Mucosa of descending colon (tissue), 3 donors: ENCODE measurements around the gene CDH15. TPM values are rescaled to one million over a fixed set of nuclear protein-coding genes. Genes with fewer than 3 reads are reported as not detected.
"Not testable (repeated sequence)": the region's sequence is repeated elsewhere in the genome, so short reads cannot be mapped to it uniquely, and the experiment has no call there.

Experiments used
- ATAC-seq: fragments of 200-7000 bp; cut with Tn5 transposase; one replicate; pipeline ENCODE4 v1.9.1; 2020; ENCODE audit warnings: mild to moderate bottlenecking, moderate library complexity
- DNase-seq, 3 donors: peaks; one replicate each; pipeline ENCODE4 v3.0.0-alpha.2; 2020
- H3K36me3 ChIP-seq: fragments of 200-600 bp; one replicate; pipeline ENCODE4 v1.8.0; 2021; ENCODE audit warnings: low read depth, mild to moderate bottlenecking
- H3K4me1 ChIP-seq: fragments of 200-600 bp; one replicate; pipeline ENCODE4 v1.8.0; 2021; ENCODE audit warnings: low read depth, mild to moderate bottlenecking
- H3K4me3 ChIP-seq: fragments of 200-600 bp; one replicate; pipeline ENCODE4 v1.8.0; 2021; ENCODE audit warnings: mild to moderate bottlenecking
- H3K9me3 ChIP-seq: fragments of 200-600 bp; one replicate; pipeline ENCODE4 v1.8.0; 2021; ENCODE audit warnings: mild to moderate bottlenecking
- CTCF ChIP-seq: fragments of 200-600 bp; IDR thresholded peaks from one replicate; pipeline ENCODE4 v1.8.0; 2022; ENCODE audit warnings: antibody characterized with exemption, mild to moderate bottlenecking
- intact Hi-C, 2 donors: fragments of 100-400 bp; cut with DNase I in 1 of 2; cut with micrococcal nuclease in 1 of 2; formaldehyde crosslinking; loops; one replicate each; pipeline versions ENCODE4 v1.11.0 to v1.11.1; 2022; cut with DNase I, micrococcal nuclease
- total RNA-seq, 3 donors: library from RNA; stranded (reverse); fragmentation: NEBNext Ultra II Directional in 2 of 3; extraction: Animal tissue kit (Norgen Biotek cat#: 25700) in 2 of 3; gene quantifications; one replicate each; pipeline versions ENCODE4 v1.2.1 to v1.2.4, GENCODE V29; 2021 to 2023
- donor health status: DM: no; HTN: no; CAD: no; lungs with moderate emphysema.
- donor health status: DM: no; HTN: no; CAD: no.
- donor health status: DM: no; HTN: yes; CAD: no.

Gene CDH15
- total RNA-seq, 3 donors from 2014 or later = not detected

- no peak for ATAC-seq
- no peaks in the 10 kb centered on the region for H3K4me1 ChIP-seq
- no peak for TF ChIP-seq CTCF
- no peak for DNase-seq
- no peak overlapping the region for H3K4me3 ChIP-seq
- intact Hi-C loops = no loop called here
- no peaks in the 10 kb centered on the region for H3K9me3 ChIP-seq
- H3K36me3 ChIP-seq = no peaks in the 10 kb centered on the region
Measured at GRCh38 chr16:89160977-89161701, 10.4 kb upstream of the CDH15 start.

- ATAC-seq (no peak), DNase-seq (no peak)
- no peaks in the 10 kb centered on the region for H3K9me3 ChIP-seq
- no peak for TF ChIP-seq CTCF
- no peaks in the 10 kb centered on the region for H3K36me3 ChIP-seq
- intact Hi-C loops = no loop called here
- H3K4me1 ChIP-seq = peaks cover under 1% of the 10 kb centered on the region
- no peak overlapping the region for H3K4me3 ChIP-seq
Measured at GRCh38 chr16:89161763-89162713, 9.5 kb upstream of the CDH15 start.

- Histone ChIP-seq H3K9me3 (no peaks in the 10 kb centered on the region), H3K4me1 (peaks cover 2% of the 10 kb centered on the region), H3K4me3 (no peak overlapping the region), H3K36me3 (no peaks in the 10 kb centered on the region)
- no peak for TF ChIP-seq CTCF
- ATAC-seq (no peak), DNase-seq (no peak)
- intact Hi-C loops = no loop called here
Measured at GRCh38 chr16:89163297-89163696, 8.3 kb upstream of the CDH15 start.

- no peak for TF ChIP-seq CTCF
- no peaks in the 10 kb centered on the region for H3K9me3 ChIP-seq
- DNase-seq (no peak), ATAC-seq (no peak)
- intact Hi-C loops = no loop called here
- H3K4me1 ChIP-seq = peaks cover 2% of the 10 kb centered on the region
- H3K36me3 ChIP-seq = no peaks in the 10 kb centered on the region
- no peak overlapping the region for H3K4me3 ChIP-seq
Measured at GRCh38 chr16:89164436-89164835, 7.1 kb upstream of the CDH15 start.

GRCh38 chr16:89164847-89165680, 6.5 kb upstream of the CDH15 start:
- Histone ChIP-seq H3K36me3 (no peaks in the 10 kb centered on the region), H3K9me3 (no peaks in the 10 kb centered on the region), H3K4me1 (peaks cover 2% of the 10 kb centered on the region), H3K4me3 (no peak overlapping the region)
- no peak for TF ChIP-seq CTCF
- no peak for DNase-seq
- intact Hi-C loops = loop anchor here in 1 of 2 donors (5.0 kb wide), 1 partner anchor 223 kb away; no protein-coding TSS in a partner anchor
- no peak for ATAC-seq

- not testable (repeated sequence) for H3K4me1 ChIP-seq, H3K4me3 ChIP-seq, H3K9me3 ChIP-seq, H3K36me3 ChIP-seq, DNase-seq, ATAC-seq
- intact Hi-C loops = loop anchor here in 1 of 2 donors (5.0 kb wide), 1 partner anchor 223 kb away; no protein-coding TSS in a partner anchor
Measured at GRCh38 chr16:89165681-89165979, 5.9 kb upstream of the CDH15 start.
